HCT116 (cell line): Measurements from ENCODE around the gene ATP13A3. TPM values are rescaled to one million over a fixed set of nuclear protein-coding genes. Genes with fewer than 3 reads are reported as not detected.

Experiments
- ATAC-seq: fragments of 200-7000 bp; cut with Tn5 transposase; 2 replicates; pipeline ENCODE4 v1.9.1; 2020; ENCODE audit warnings: mild to moderate bottlenecking, moderate library complexity
- BruUV-seq: library from RNA; stranded (reverse); fragments of 400-500 nt; replicated peaks from 2 replicates; lab custom pipeline; 2021; lab: Mats Ljungman, UMichigan
- CTCF ChIA-PET: fragments of 300-600 bp; sonication (Branson Sonifier 250); formaldehyde crosslinking; loops from one replicate; lab custom pipeline; 2021; ENCODE audit warnings: antibody characterized with exemption; lab: Charles Lee
- POLR2A ChIA-PET: fragments of 300-600, 350-600 bp; sonication (Branson Sonifier 250); formaldehyde crosslinking; loops from one replicate; lab custom pipeline; 2021; ENCODE audit warnings: antibody characterized with exemption; lab: Charles Lee
- RAD21 ChIA-PET, 2 experiments: fragments of 300-600 bp; sonication (Branson Sonifier 250); formaldehyde crosslinking; loops; one replicate each; lab custom pipeline; 2023; ENCODE audit warnings: low total read pairs in 2 of 2; ENCODE audit not compliant: uncharacterized antibody in 2 of 2, unreplicated experiment in 2 of 2, low non-redundant PET in 1 of 2; lab: Charles Lee
- DNase-seq: peaks from one replicate; pipeline ENCODE4 v3.0.0-alpha.2; 2010; ENCODE audit warnings: low read depth, low spot score
- H2AFZ ChIP-seq: fragments of 200-600 bp; shearing (Covaris generic), sonication (generic); 2 replicates; pipeline ENCODE4 v1.6.1; 2017; ENCODE audit warnings: low read depth, mixed run types, mixed read lengths, antibody characterized with exemption, low read length; ENCODE audit not compliant: poor library complexity, severe bottlenecking
- H3K27ac ChIP-seq: 2 replicates; pipeline ENCODE4 v1.5.1; 2012; ENCODE audit warnings: low read depth, low read length
- H3K27me3 ChIP-seq: fragments of 200-600 bp; sonication (generic); 2 replicates; pipeline ENCODE4 v1.6.1; 2016; ENCODE audit warnings: mixed run types, low read length, mixed read lengths; ENCODE audit not compliant: insufficient read depth
- H3K36me3 ChIP-seq, 2 experiments: fragments of 200-500 bp in 1 of 2; fragments of 200-600 bp in 1 of 2; sonication (Bioruptor generic) in 1 of 2; sonication (generic) in 1 of 2; 2 replicates each; pipeline versions ENCODE4 v1.5.1 to v1.6.1; 2014 to 2016; ENCODE audit warnings: low read length in 2 of 2, inconsistent platforms in 1 of 2, mixed read lengths in 1 of 2, mixed run types in 1 of 2; ENCODE audit not compliant: insufficient read depth in 2 of 2, control insufficient read depth in 1 of 2
- H3K4me1 ChIP-seq, 2 experiments: fragments of 200-600 bp in 1 of 2; sonication (generic) in 1 of 2; 2 replicates each; pipeline versions ENCODE4 v1.5.1 to v1.6.1; 2012 to 2017; ENCODE audit warnings: low read length in 2 of 2, inconsistent platforms in 1 of 2, mild to moderate bottlenecking in 1 of 2, mixed read lengths in 1 of 2, mixed run types in 1 of 2, moderate library complexity in 1 of 2; ENCODE audit not compliant: insufficient read depth in 2 of 2, control insufficient read depth in 1 of 2
- H3K4me2 ChIP-seq: fragments of 200-600 bp; sonication (generic); 2 replicates; pipeline ENCODE4 v1.6.1; 2017; ENCODE audit warnings: mixed run types, low read length, mixed read lengths
- H3K4me3 ChIP-seq, 2 experiments: fragments of 200-600 bp in 1 of 2; sonication (generic) in 1 of 2; replicated peaks in 1 of 2; 2 replicates each; pipeline ENCODE4 v1.5.1; 2011 to 2016; ENCODE audit warnings: low read length in 2 of 2, control low read depth in 1 of 2, low read depth in 1 of 2, mild to moderate bottlenecking in 1 of 2, mixed read lengths in 1 of 2, mixed run types in 1 of 2
- H3K79me2 ChIP-seq: fragments of 200-600 bp; sonication (generic); 2 replicates; pipeline ENCODE4 v1.6.1; 2017; ENCODE audit warnings: mild to moderate bottlenecking, mixed run types, low read length, moderate library complexity, mixed read lengths; ENCODE audit not compliant: insufficient read depth
- H3K9ac ChIP-seq: fragments of 200-600 bp; sonication (generic); 2 replicates; pipeline ENCODE4 v1.6.1; 2016; ENCODE audit warnings: low read length, mixed read lengths
- H3K9me2 ChIP-seq: fragments of 200-600 bp; sonication (generic), shearing (Covaris generic); 2 replicates; pipeline ENCODE4 v1.6.1; 2017; ENCODE audit warnings: mixed run types, mild to moderate bottlenecking, moderate library complexity; ENCODE audit not compliant: insufficient read depth
- H3K9me3 ChIP-seq, 2 experiments: fragments of 200-500 bp in 1 of 2; fragments of 200-600 bp in 1 of 2; sonication (Bioruptor generic) in 1 of 2; sonication (generic) in 1 of 2; 2 replicates each; pipeline ENCODE4 v1.6.1; 2014 to 2017; ENCODE audit warnings: low read length in 2 of 2, mixed read lengths in 2 of 2, inconsistent platforms in 1 of 2, low read depth in 1 of 2, mild to moderate bottlenecking in 1 of 2, mixed run types in 1 of 2, moderate library complexity in 1 of 2; ENCODE audit not compliant: control insufficient read depth in 1 of 2, insufficient read depth in 1 of 2
- H4K20me1 ChIP-seq: fragments of 200-600 bp; sonication (generic), shearing (Covaris generic); 2 replicates; pipeline ENCODE4 v1.6.1; 2017; ENCODE audit warnings: mixed run types, mild to moderate bottlenecking, moderate library complexity; ENCODE audit not compliant: insufficient read depth
- CBX3 ChIP-seq: IDR thresholded peaks from 2 replicates; pipeline ENCODE4 v1.6.1; 2012; ENCODE audit warnings: low read depth
- EGR1 ChIP-seq: IDR thresholded peaks from 2 replicates; pipeline ENCODE4 v1.6.1; 2012; ENCODE audit warnings: low read depth
- ELF1 ChIP-seq: IDR thresholded peaks from 2 replicates; pipeline ENCODE4 v1.6.1; 2012; ENCODE audit warnings: low read depth, borderline replicate concordance
- EZH2 ChIP-seq: fragments of 200-600 bp; sonication (generic); IDR thresholded peaks from 2 replicates; pipeline ENCODE4 v1.6.1; 2017; ENCODE audit warnings: antibody characterized with exemption, mixed run types
- EZH2phosphoT487 ChIP-seq: fragments of 200-600 bp; IDR thresholded peaks from 2 replicates; pipeline ENCODE4 v1.6.1; 2018; ENCODE audit warnings: antibody characterized with exemption, borderline replicate concordance
- FOSL1 ChIP-seq: IDR thresholded peaks from 2 replicates; pipeline ENCODE4 v1.6.1; 2012; ENCODE audit warnings: low read depth
- JUND ChIP-seq: IDR thresholded peaks from 2 replicates; pipeline ENCODE4 v1.6.1; 2012
- MAX ChIP-seq: IDR thresholded peaks from 2 replicates; pipeline ENCODE4 v1.6.1; 2012
- POLR2AphosphoS5 ChIP-seq: IDR thresholded peaks from 2 replicates; pipeline ENCODE4 v1.6.1; 2011; ENCODE audit warnings: mild to moderate bottlenecking, low read depth, low read length, moderate library complexity
- RAD21 ChIP-seq: IDR thresholded peaks from 2 replicates; pipeline ENCODE4 v1.6.1; 2012; ENCODE audit warnings: low read depth, mild to moderate bottlenecking
- SIN3A ChIP-seq: IDR thresholded peaks from 2 replicates; pipeline ENCODE4 v1.6.1; 2012; ENCODE audit warnings: low read depth
- SP1 ChIP-seq: IDR thresholded peaks from 2 replicates; pipeline ENCODE4 v1.6.1; 2012; ENCODE audit warnings: low read depth
- SRF ChIP-seq: IDR thresholded peaks from 2 replicates; pipeline ENCODE4 v1.6.1; 2012; ENCODE audit warnings: low read depth
- ZBTB33 ChIP-seq: IDR thresholded peaks from 2 replicates; pipeline ENCODE4 v1.6.1; 2011; ENCODE audit warnings: mild to moderate bottlenecking, low read length, moderate library complexity; ENCODE audit not compliant: insufficient replicate concordance; ENCODE audit errors: extremely low read depth
- ZNF274 ChIP-seq: fragments of 200-500 bp; sonication (Bioruptor generic); IDR thresholded peaks from 2 replicates; pipeline ENCODE4 v1.6.1; 2014; ENCODE audit warnings: mild to moderate bottlenecking, low read depth, low read length, inconsistent platforms
- intact Hi-C: fragments of 100-400 bp; cut with micrococcal nuclease; formaldehyde crosslinking; loops from 2 replicates; pipeline ENCODE4 v1.10.0; 2022
- total RNA-seq: library from RNA; stranded (reverse); gene quantifications from one replicate; pipeline ENCODE4 v1.2.1, GENCODE V29; 2021; ENCODE audit not compliant: unreplicated experiment
- TF ChIP-seq, protein P1 (sequence below): IDR thresholded peaks from 2 replicates; pipeline ENCODE4 v1.6.1; 2012; ENCODE audit warnings: low read depth
- TF ChIP-seq, protein P2 (sequence below), 3 experiments: fragments of 200-600 bp in 1 of 3; sonication (generic) in 1 of 3; IDR thresholded peaks in 2 of 3; conservative IDR thresholded peaks in 1 of 3; 2 replicates each; pipeline ENCODE4 v1.5.1; 2012 to 2017; ENCODE audit warnings: low read depth in 2 of 3, low read length in 2 of 3, antibody characterized with exemption in 1 of 3, borderline replicate concordance in 1 of 3, control low read depth in 1 of 3, mild to moderate bottlenecking in 1 of 3, mixed read lengths in 1 of 3, mixed run types in 1 of 3, moderate library complexity in 1 of 3; ENCODE audit not compliant: insufficient read depth in 1 of 3

The ATP13A3 gene
- total RNA-seq, 1 experiment from 2014 or later: 139 TPM

DNA sequence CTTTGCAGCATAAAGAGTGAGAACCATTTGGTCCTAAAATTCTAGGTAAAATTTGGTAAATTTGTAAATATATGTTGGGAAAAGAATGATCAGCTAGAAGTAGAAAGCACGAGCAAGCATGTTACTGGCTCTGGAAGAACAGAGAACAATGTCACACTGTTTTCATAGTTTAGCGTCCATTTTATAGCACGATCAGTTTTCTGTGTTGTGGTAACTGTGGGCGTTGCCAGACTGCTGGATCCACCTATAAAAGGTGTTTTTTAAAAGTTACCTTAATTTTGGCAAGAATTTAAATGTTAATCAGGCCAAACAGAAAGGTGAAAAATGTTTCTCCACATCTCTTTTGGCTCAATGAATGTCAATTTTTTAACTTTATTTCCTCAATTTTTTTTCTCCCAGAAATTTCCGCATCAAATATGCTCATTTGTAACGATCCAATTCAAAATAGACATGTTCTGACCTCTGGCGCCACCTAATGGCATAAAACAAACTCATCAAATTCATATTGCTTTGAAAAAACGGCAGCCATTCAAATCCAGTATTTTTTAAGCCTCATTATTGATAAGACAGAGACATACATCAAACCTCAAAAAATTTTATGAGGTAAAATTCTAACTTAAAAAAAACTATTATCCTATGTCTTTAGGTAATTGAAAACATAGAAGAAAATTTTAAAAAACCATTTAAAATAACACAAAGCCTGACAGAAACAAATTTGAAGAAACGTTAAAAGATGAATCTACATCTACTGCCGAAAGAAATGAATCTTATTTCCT is 82.2 kb downstream of the ATP13A3 start (continued):
- no peak for TF ChIP-seq CBX3

DNA sequence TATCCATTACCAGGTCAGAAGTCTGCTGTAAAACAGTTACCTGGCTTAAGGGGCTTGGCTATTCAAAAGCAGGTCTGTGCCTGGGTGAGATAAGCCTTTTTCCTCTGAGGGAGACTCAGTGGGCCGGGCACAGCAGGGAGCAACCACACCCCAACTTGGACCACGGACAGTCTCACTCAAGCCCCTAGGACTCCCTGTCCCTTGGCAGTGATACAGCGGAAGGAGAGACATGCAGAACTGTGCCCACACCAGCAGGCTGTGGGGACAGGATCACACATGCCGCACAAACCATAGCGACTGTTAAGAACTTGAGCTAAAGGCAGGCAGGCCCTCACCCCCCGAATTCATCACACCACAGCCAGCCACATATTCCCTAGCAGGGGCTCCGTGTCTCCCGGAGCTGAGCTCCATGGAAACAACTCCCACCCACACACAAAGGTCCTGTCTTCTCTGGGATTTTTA is 84.9 kb downstream of the ATP13A3 start:
- BruUV-seq: no TSS peak
- Histone ChIP-seq H3K36me3 (0 out of 4 replicates have a peak, but pooled peaks cover 0 to 4% of the 10 kb centered on the region in 2 experiments), H3K27ac (no peak overlapping the region), H3K9me2 (no peaks in the 10 kb centered on the region), H3K4me1 (no peaks in the 10 kb centered on the region; a peak in 1 of 4 replicates), H3K9ac (no peak overlapping the region), H3K4me3 (no peak overlapping the region), H3K9me3 (no peaks in the 10 kb centered on the region), H3K27me3 (no peaks in the 10 kb centered on the region), H3K79me2 (no peaks in the 10 kb centered on the region), H2AFZ (no peak overlapping the region), H3K4me2 (no peak overlapping the region), H4K20me1 (no peaks in the 10 kb centered on the region)
- ChIA-PET RAD21 (no interaction called here), CTCF (interaction anchor here (1.1 to 1.6 kb wide), 2 partner anchors 58 to 68 kb away, joined by 3 to 5 read pairs; no protein-coding TSS in a partner anchor), POLR2A (no interaction called here)
- intact Hi-C loops: loop anchor here (10.0 kb wide), 1 partner anchor 737 kb away; no protein-coding TSS in a partner anchor
- DNase-seq (no peak), ATAC-seq (0 out of 2 replicates have a peak, but pooled peaks have one; percentile 5)
- no peak for TF ChIP-seq FOSL1
- no peak for TF ChIP-seq CBX3
- no peak for TF ChIP-seq MAX
- TF ChIP-seq, protein P1, sequence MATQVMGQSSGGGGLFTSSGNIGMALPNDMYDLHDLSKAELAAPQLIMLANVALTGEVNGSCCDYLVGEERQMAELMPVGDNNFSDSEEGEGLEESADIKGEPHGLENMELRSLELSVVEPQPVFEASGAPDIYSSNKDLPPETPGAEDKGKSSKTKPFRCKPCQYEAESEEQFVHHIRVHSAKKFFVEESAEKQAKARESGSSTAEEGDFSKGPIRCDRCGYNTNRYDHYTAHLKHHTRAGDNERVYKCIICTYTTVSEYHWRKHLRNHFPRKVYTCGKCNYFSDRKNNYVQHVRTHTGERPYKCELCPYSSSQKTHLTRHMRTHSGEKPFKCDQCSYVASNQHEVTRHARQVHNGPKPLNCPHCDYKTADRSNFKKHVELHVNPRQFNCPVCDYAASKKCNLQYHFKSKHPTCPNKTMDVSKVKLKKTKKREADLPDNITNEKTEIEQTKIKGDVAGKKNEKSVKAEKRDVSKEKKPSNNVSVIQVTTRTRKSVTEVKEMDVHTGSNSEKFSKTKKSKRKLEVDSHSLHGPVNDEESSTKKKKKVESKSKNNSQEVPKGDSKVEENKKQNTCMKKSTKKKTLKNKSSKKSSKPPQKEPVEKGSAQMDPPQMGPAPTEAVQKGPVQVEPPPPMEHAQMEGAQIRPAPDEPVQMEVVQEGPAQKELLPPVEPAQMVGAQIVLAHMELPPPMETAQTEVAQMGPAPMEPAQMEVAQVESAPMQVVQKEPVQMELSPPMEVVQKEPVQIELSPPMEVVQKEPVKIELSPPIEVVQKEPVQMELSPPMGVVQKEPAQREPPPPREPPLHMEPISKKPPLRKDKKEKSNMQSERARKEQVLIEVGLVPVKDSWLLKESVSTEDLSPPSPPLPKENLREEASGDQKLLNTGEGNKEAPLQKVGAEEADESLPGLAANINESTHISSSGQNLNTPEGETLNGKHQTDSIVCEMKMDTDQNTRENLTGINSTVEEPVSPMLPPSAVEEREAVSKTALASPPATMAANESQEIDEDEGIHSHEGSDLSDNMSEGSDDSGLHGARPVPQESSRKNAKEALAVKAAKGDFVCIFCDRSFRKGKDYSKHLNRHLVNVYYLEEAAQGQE: no peak
- TF ChIP-seq RAD21: no peak
- no peak for TF ChIP-seq EGR1
- no peak for TF ChIP-seq ELF1
- TF ChIP-seq ZBTB33: no peak
- no peak for TF ChIP-seq JUND
- no peak for TF ChIP-seq EZH2
- no peak for TF ChIP-seq ZNF274
- TF ChIP-seq SIN3A: no peak
- no peak for TF ChIP-seq POLR2AphosphoS5
- no peak for TF ChIP-seq SP1
- no peak for TF ChIP-seq EZH2phosphoT487
- TF ChIP-seq, protein P2, sequence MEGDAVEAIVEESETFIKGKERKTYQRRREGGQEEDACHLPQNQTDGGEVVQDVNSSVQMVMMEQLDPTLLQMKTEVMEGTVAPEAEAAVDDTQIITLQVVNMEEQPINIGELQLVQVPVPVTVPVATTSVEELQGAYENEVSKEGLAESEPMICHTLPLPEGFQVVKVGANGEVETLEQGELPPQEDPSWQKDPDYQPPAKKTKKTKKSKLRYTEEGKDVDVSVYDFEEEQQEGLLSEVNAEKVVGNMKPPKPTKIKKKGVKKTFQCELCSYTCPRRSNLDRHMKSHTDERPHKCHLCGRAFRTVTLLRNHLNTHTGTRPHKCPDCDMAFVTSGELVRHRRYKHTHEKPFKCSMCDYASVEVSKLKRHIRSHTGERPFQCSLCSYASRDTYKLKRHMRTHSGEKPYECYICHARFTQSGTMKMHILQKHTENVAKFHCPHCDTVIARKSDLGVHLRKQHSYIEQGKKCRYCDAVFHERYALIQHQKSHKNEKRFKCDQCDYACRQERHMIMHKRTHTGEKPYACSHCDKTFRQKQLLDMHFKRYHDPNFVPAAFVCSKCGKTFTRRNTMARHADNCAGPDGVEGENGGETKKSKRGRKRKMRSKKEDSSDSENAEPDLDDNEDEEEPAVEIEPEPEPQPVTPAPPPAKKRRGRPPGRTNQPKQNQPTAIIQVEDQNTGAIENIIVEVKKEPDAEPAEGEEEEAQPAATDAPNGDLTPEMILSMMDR (IDR thresholded peaks at IDR 0.05 in 2 of 3, conservative IDR thresholded peaks at IDR 0.05 in 1 of 3; ENCODE audit: borderline replicate concordance in 1 of 3, insufficient read depth in 1 of 3, low read depth in 2 of 3, low read length in 2 of 3): no peak
- TF ChIP-seq SRF: no peak
